ENCODE results near the gene SPACA6. TPM values are rescaled to one million over a fixed set of nuclear protein-coding genes. Genes with fewer than 3 reads are reported as not detected.

The SPACA6 gene
- total RNA-seq, 3 donors from 2014 or later = 1.6 to 2.3 (median 2.1) TPM

DNA sequence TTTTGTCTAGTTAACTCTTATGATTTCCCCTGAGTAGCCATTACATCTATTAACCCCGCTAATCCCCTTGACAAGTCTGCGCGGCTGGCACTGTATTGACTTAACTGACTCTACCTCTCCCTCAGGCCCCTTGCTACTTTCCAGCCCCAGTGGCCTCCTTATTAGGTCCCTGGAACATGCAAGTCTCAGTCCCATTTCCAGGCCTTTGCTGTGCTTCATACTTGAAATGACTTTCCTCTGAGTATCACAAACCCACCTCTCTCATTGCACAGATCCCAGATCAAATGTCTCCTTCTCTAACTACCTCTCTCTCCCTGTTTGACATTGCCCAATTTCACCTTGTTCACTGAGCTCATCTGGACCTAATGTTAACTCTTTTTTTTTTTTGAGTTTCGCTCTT is 13.2 kb downstream of the SPACA6 start:
- peaks cover 6% of the 10 kb centered on the region for H3K27me3 Mint-ChIP-seq (ENCODE audit: low read depth)
- H3K9me3 Mint-ChIP-seq = no peaks in the 10 kb centered on the region
- ATAC-seq = no peak
- DNase-seq = no peak
- peak overlapping the region; percentile 91 for H3K4me3 Mint-ChIP-seq
- H3K4me1 Mint-ChIP-seq (ENCODE audit: low read depth) = peaks cover 32% of the 10 kb centered on the region
- H3K36me3 Mint-ChIP-seq (ENCODE audit: insufficient read depth) = peaks cover 12% of the 10 kb centered on the region

GRCh38 chr19:51706885-51707284 is 13.8 kb downstream of the SPACA6 start:
- H3K27me3 Mint-ChIP-seq (ENCODE audit: low read depth) = peaks cover 6% of the 10 kb centered on the region
- H3K9me3 Mint-ChIP-seq = no peaks in the 10 kb centered on the region
- H3K4me3 Mint-ChIP-seq = no peak overlapping the region
- DNase-seq (no peak), ATAC-seq (no peak)
- H3K36me3 Mint-ChIP-seq (ENCODE audit: insufficient read depth) = peaks cover 12% of the 10 kb centered on the region
- H3K4me1 Mint-ChIP-seq (ENCODE audit: low read depth) = peaks cover 32% of the 10 kb centered on the region

GRCh38 chr19:51708811-51709210 is 15.7 kb downstream of the SPACA6 start:
- Mint-ChIP-seq H3K27me3 (ENCODE audit: low read depth) (peaks cover 2% of the 10 kb centered on the region), H3K36me3 (ENCODE audit: insufficient read depth) (peaks cover 12% of the 10 kb centered on the region), H3K4me1 (ENCODE audit: low read depth) (peaks cover 19% of the 10 kb centered on the region), H3K4me3 (no peak overlapping the region), H3K9me3 (no peaks in the 10 kb centered on the region)
- ATAC-seq (no peak), DNase-seq (no peak)

- Mint-ChIP-seq H3K4me1 (ENCODE audit: low read depth) (peaks cover 15% of the 10 kb centered on the region), H3K9me3 (no peaks in the 10 kb centered on the region), H3K4me3 (no peak overlapping the region), H3K27me3 (ENCODE audit: low read depth) (peaks cover 2% of the 10 kb centered on the region), H3K36me3 (ENCODE audit: insufficient read depth) (peaks cover 12% of the 10 kb centered on the region)
- DNase-seq (no peak), ATAC-seq (no peak)
Observed at GRCh38 chr19:51709575-51709974, 16.4 kb downstream of the SPACA6 start.

DNA sequence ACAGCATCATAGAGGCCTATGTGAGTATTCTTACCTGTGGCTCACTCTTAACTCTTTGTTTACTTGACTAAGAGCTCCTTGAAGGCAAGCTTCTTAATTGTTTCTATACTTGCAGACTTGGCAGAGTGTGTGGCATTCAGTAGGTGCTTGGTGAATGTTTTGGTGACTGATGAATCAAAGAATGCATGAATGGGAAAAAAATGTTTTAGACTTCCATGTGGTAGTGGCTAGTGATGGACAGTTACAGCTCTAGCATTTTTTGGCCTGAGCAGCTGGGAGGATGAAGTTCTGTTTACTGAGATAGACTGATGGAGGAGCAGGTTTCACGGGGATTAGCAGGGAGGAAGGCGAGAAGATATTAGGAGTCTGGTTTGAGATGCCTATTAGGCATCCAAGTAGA is 17.0 kb downstream of the SPACA6 start:
- Mint-ChIP-seq H3K9me3 (no peaks in the 10 kb centered on the region), H3K4me3 (no peak overlapping the region), H3K36me3 (ENCODE audit: insufficient read depth) (peaks cover 11% of the 10 kb centered on the region), H3K27me3 (ENCODE audit: low read depth) (peaks cover 2% of the 10 kb centered on the region), H3K4me1 (ENCODE audit: low read depth) (peaks cover 11% of the 10 kb centered on the region)
- DNase-seq (no peak), ATAC-seq (no peak)

DNA sequence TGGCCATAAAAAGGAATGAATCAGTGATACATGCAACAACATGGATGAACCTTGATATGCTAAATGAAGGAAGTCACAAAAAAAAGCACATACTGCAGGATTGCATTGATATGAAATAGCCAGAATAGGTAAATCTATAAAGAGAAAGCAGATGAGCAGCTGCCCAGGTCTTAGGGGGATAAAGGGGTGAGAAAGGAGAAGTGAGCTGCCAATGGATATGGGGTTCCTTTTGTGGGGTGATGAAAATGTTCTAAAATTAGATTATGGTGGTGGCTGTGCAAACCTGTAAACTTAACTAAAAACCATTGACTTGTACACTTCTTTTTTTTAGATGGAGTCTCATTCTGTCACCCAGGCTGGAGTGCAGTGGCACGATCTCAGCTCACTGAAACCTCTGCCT is 18.6 kb downstream of the SPACA6 start:
- no peak overlapping the region for H3K4me3 Mint-ChIP-seq
- peaks cover 1% of the 10 kb centered on the region for H3K4me1 Mint-ChIP-seq (ENCODE audit: low read depth)
- peaks cover 5% of the 10 kb centered on the region for H3K27me3 Mint-ChIP-seq (ENCODE audit: low read depth)
- H3K9me3 Mint-ChIP-seq = no peaks in the 10 kb centered on the region
- no peak for DNase-seq
- no peaks in the 10 kb centered on the region for H3K36me3 Mint-ChIP-seq (ENCODE audit: insufficient read depth)
- ATAC-seq = no peak

- Mint-ChIP-seq H3K4me1 (ENCODE audit: low read depth) (peaks cover 1% of the 10 kb centered on the region), H3K27me3 (ENCODE audit: low read depth) (peaks cover 6% of the 10 kb centered on the region), H3K9me3 (no peaks in the 10 kb centered on the region), H3K4me3 (no peak overlapping the region), H3K36me3 (ENCODE audit: insufficient read depth) (no peaks in the 10 kb centered on the region)
- ATAC-seq (no peak), DNase-seq (no peak)
Observed at GRCh38 chr19:51712461-51713081, 19.4 kb downstream of the SPACA6 start.

DNA sequence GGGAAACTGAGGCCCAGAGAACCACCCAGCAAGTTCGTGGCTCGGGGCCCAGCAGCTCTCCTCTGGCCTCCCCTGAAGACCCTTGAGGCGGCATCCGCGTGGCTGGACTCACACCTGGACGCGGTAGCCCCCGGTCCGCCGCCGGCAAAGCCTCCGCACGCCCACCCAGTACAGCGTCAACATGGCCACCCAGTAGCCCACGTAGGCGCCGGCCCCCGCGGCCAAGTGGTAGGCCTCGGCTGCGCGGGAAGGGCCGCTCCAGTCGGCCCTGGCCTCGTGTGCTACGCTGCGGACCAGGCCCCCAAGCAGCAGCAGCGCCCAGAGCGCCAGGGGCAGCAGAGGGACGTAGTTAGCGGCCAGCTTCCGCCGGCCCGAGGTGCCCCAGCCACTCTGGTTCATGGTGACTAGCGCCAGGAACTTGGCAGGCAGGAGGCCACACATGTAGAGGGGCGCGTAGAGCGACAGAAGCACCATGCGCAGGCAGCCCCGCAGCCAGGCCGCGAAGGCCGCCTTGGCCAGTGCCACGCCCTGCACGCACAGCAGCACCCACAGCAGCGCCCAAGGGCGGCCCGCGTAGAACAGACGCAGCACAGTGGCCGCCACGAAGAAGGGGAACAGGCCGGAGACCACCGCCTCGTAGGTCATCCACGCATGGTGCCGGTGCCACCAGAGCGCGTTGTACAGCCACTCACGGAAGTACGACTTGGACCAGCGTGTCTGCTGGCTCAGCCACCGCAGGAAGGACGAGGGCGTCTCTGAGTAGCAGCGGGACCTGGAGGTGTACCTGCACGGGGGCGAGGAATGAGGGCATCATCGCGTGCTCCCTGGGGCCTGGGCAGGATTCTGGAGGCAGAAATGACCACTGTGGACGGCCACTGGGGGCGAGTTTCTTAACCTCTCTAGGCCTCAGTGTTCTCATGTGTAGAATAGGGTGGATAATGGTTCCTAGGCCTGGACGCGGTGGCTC is 20.5 kb downstream of the SPACA6 start:
- Mint-ChIP-seq H3K4me3 (no peak overlapping the region), H3K9me3 (no peaks in the 10 kb centered on the region), H3K4me1 (ENCODE audit: low read depth) (peaks cover 2% of the 10 kb centered on the region), H3K27me3 (ENCODE audit: low read depth) (peaks cover 14% of the 10 kb centered on the region), H3K36me3 (ENCODE audit: insufficient read depth) (no peaks in the 10 kb centered on the region)
- ATAC-seq (no peak), DNase-seq (no peak)

DNA sequence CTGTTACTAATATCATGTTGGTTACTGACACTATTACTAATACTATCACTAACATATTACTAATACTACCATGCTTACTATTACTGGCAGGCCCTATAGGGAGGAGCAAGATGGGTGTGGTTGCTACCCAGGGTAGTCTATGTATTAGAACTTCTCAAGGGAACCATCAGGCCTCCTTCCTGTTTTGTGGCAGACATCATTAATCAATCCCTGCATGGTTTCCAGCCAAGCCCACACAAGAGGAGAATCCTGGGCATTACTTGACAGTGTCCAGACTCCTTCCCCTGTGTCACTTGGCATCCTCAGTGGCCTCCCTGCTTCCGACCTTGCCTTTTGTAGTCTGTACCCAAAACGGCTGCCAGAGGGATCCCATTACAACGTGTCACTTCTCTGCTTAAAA is 21.7 kb downstream of the SPACA6 start:
- Mint-ChIP-seq H3K9me3 (no peaks in the 10 kb centered on the region), H3K27me3 (ENCODE audit: low read depth) (peaks cover 19% of the 10 kb centered on the region), H3K36me3 (ENCODE audit: insufficient read depth) (no peaks in the 10 kb centered on the region), H3K4me1 (ENCODE audit: low read depth) (peaks cover 4% of the 10 kb centered on the region), H3K4me3 (no peak overlapping the region)
- no peak for ATAC-seq
- no peak for DNase-seq

GRCh38 chr19:51715850-51716249 is 22.7 kb downstream of the SPACA6 start:
- H3K27me3 Mint-ChIP-seq (ENCODE audit: low read depth) = peaks cover 29% of the 10 kb centered on the region
- H3K9me3 Mint-ChIP-seq = no peaks in the 10 kb centered on the region
- H3K4me1 Mint-ChIP-seq (ENCODE audit: low read depth) = peaks cover 6% of the 10 kb centered on the region
- DNase-seq = no peak
- no peak overlapping the region for H3K4me3 Mint-ChIP-seq
- ATAC-seq = no peak
- no peaks in the 10 kb centered on the region for H3K36me3 Mint-ChIP-seq (ENCODE audit: insufficient read depth)

GRCh38 chr19:51716925-51717324 is 23.8 kb downstream of the SPACA6 start:
- Mint-ChIP-seq H3K36me3 (ENCODE audit: insufficient read depth) (no peaks in the 10 kb centered on the region), H3K27me3 (ENCODE audit: low read depth) (peaks cover 33% of the 10 kb centered on the region), H3K4me3 (no peak overlapping the region), H3K9me3 (no peaks in the 10 kb centered on the region), H3K4me1 (ENCODE audit: low read depth) (peaks cover 6% of the 10 kb centered on the region)
- DNase-seq (no peak), ATAC-seq (no peak)

GRCh38 chr19:51719251-51719988 is 26.3 kb downstream of the SPACA6 start:
- Mint-ChIP-seq H3K9me3 (no peaks in the 10 kb centered on the region), H3K36me3 (ENCODE audit: insufficient read depth) (no peaks in the 10 kb centered on the region), H3K4me1 (ENCODE audit: low read depth) (peaks cover 6% of the 10 kb centered on the region), H3K4me3 (no peak overlapping the region), H3K27me3 (ENCODE audit: low read depth) (peaks cover 43% of the 10 kb centered on the region)
- DNase-seq (no peak), ATAC-seq (no peak)

GRCh38 chr19:51721905-51722304 is 28.8 kb downstream of the SPACA6 start:
- Mint-ChIP-seq H3K4me1 (ENCODE audit: low read depth) (peaks cover 6% of the 10 kb centered on the region), H3K9me3 (no peaks in the 10 kb centered on the region), H3K27me3 (ENCODE audit: low read depth) (peaks cover 57% of the 10 kb centered on the region), H3K36me3 (ENCODE audit: insufficient read depth) (no peaks in the 10 kb centered on the region), H3K4me3 (no peak overlapping the region)
- ATAC-seq (no peak), DNase-seq (no peak)

DNA sequence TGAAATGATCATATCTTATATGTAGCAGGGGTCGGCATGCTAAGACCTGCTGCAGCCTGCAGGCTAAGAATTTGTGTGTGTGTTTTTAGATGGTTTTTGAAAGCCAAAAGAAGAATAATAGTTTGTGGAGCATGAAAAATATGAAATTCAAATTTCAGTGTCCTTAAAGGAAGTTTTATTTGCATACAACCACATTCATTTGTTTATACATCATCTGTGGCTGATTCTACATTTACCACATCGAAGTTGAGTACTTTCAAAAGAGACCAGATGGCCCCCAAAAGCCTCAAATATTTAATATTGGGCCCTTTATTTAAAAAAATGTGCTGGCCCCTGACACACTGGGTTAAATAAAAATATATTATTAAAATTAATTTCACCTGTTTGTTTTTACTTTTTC is 29.4 kb downstream of the SPACA6 start:
- Mint-ChIP-seq H3K36me3 (ENCODE audit: insufficient read depth) (no peaks in the 10 kb centered on the region), H3K4me1 (ENCODE audit: low read depth) (peaks cover 6% of the 10 kb centered on the region), H3K4me3 (no peak overlapping the region), H3K27me3 (ENCODE audit: low read depth) (peaks cover 62% of the 10 kb centered on the region), H3K9me3 (no peaks in the 10 kb centered on the region)
- ATAC-seq (no peak), DNase-seq (no peak)
